GM12878 (cell line): Measurements from ENCODE around the gene KIF22. TPM values are rescaled to one million over a fixed set of nuclear protein-coding genes. Genes with fewer than 3 reads are reported as not detected.
A peak's percentile ranks its signal among the peaks of the same experiment; 100 is the strongest.

Experiments
- ATF7 ChIP-seq: fragments of 450-650 bp; IDR thresholded peaks from 2 replicates; pipeline ENCODE4 v1.6.1; 2016; ENCODE audit warnings: low read depth, mild to moderate bottlenecking
- CUX1 ChIP-seq: IDR thresholded peaks from 2 replicates; pipeline ENCODE4 v1.6.1; 2012; ENCODE audit warnings: improper control_type of control experiment, low read depth, low read length; ENCODE audit not compliant: insufficient replicate concordance
- EED ChIP-seq: sonication (generic); IDR thresholded peaks from 2 replicates; pipeline ENCODE4 v1.6.1; 2016; ENCODE audit warnings: antibody characterized with exemption, low read depth
- EP300 ChIP-seq, 2 experiments: fragments of 150-350 bp in 1 of 2; IDR thresholded peaks; 2 replicates each; pipeline ENCODE4 v1.6.1; 2011 to 2012; ENCODE audit warnings: low read depth in 2 of 2, low read length in 2 of 2, borderline replicate concordance in 1 of 2, improper control_type of control experiment in 1 of 2, inconsistent platforms in 1 of 2; ENCODE audit not compliant: control insufficient read depth in 1 of 2
- ETV6 ChIP-seq, 2 experiments: fragments of 450-650 bp in 1 of 2; IDR thresholded peaks in 1 of 2; conservative IDR thresholded peaks in 1 of 2; 2 replicates each; pipeline ENCODE4 v1.6.1; 2014; ENCODE audit warnings: antibody characterized with exemption in 1 of 2, borderline replicate concordance in 1 of 2, low read depth in 1 of 2, mild to moderate bottlenecking in 1 of 2, moderate library complexity in 1 of 2
- IKZF1 ChIP-seq: fragments of 450-650 bp; conservative IDR thresholded peaks from 2 replicates; pipeline ENCODE4 v1.6.1; 2017; ENCODE audit warnings: antibody characterized with exemption, mild to moderate bottlenecking
- IRF4 ChIP-seq: IDR thresholded peaks from 2 replicates; pipeline ENCODE4 v1.6.1; 2011; ENCODE audit warnings: low read depth, low read length
- JUND ChIP-seq: IDR thresholded peaks from 2 replicates; pipeline ENCODE4 v1.6.1; 2012; ENCODE audit warnings: low read depth, mild to moderate bottlenecking, low read length, improper control_type of control experiment, moderate library complexity
- KDM1A ChIP-seq: fragments of 200-600 bp; sonication (generic); IDR thresholded peaks from 2 replicates; pipeline ENCODE4 v1.6.1; 2016; ENCODE audit warnings: borderline replicate concordance
- MLLT1 ChIP-seq: fragments of 450-650 bp; IDR thresholded peaks from 2 replicates; pipeline ENCODE4 v1.6.1; 2016; ENCODE audit warnings: mild to moderate bottlenecking
- NR2C1 ChIP-seq: fragments of 450-650 bp; IDR thresholded peaks from 2 replicates; pipeline ENCODE4 v1.6.1; 2017; ENCODE audit warnings: antibody characterized with exemption, mild to moderate bottlenecking, moderate library complexity
- NR2F1 ChIP-seq: fragments of 450-650 bp; conservative IDR thresholded peaks from 2 replicates; pipeline ENCODE4 v1.6.1; 2017; ENCODE audit warnings: mild to moderate bottlenecking
- PAX8 ChIP-seq: fragments of 450-650 bp; IDR thresholded peaks from 2 replicates; pipeline ENCODE4 v1.6.1; 2017; ENCODE audit warnings: mild to moderate bottlenecking, moderate library complexity
- POLR2AphosphoS5 ChIP-seq: IDR thresholded peaks from 2 replicates; pipeline ENCODE4 v1.6.1; 2011; ENCODE audit warnings: mild to moderate bottlenecking, low read length, inconsistent platforms
- SRF ChIP-seq, 2 experiments: IDR thresholded peaks; 2 replicates each; pipeline ENCODE4 v1.6.1; 2011; ENCODE audit warnings: low read depth in 2 of 2, low read length in 2 of 2, mild to moderate bottlenecking in 1 of 2, moderate library complexity in 1 of 2
- TAF1 ChIP-seq: IDR thresholded peaks from 2 replicates; pipeline ENCODE4 v1.6.1; 2011; ENCODE audit warnings: mild to moderate bottlenecking, low read depth, low read length, borderline replicate concordance
- USF2 ChIP-seq: IDR thresholded peaks from 2 replicates; pipeline ENCODE4 v1.6.1; 2011; ENCODE audit warnings: low read depth, low read length, improper control_type of control experiment, borderline replicate concordance
- WRNIP1 ChIP-seq: IDR thresholded peaks from 2 replicates; pipeline ENCODE4 v1.6.1; 2011; ENCODE audit warnings: low read depth, low read length, improper control_type of control experiment, borderline replicate concordance
- ZBTB11 ChIP-seq: fragments of 450-650 bp; formaldehyde crosslinking; IDR thresholded peaks from 2 replicates; pipeline ENCODE4 v1.5.0; 2022; ENCODE audit warnings: mild to moderate bottlenecking, missing genetic modification characterization
- ZSCAN29 ChIP-seq: fragments of 450-650 bp; IDR thresholded peaks from 2 replicates; pipeline ENCODE4 v1.6.1; 2017; ENCODE audit warnings: mild to moderate bottlenecking, moderate library complexity
- polyA plus RNA-seq, 11 experiments: library from polyadenylated mRNA; depleted of rRNA in 4 of 11; unstranded in 6 of 11; stranded (reverse) in 5 of 11; fragments of >200 nt; fragmentation: Nextera tagmentation in 4 of 11; fragmentation: Illumina TruSeq in 1 of 11; extraction: Ambion mirVana in 4 of 11; extraction: Trizol in 1 of 11; gene quantifications; 1 replicate in 1 of 11; 2 replicates in 10 of 11; pipeline versions ENCODE4 v1.2.1 to v1.2.3, GENCODE V29; 2011 to 2016; ENCODE audit warnings: inconsistent platforms in 2 of 11, missing spikeins in 2 of 11, low read depth in 1 of 11
- total RNA-seq, 4 experiments: library from RNA; depleted of rRNA in 3 of 4; stranded (reverse); fragments of >200 nt in 3 of 4; fragmentation: Illumina TruSeq in 1 of 4; extraction: Trizol in 1 of 4; gene quantifications; 2 replicates each; pipeline versions ENCODE4 v1.2.1 to v1.2.3, GENCODE V29; 2013 to 2021

The KIF22 gene
- total and polyA plus RNA-seq, 10 of the 15 experiments (the other 5 are each of a cell fraction or from before 2014, with no cell fraction given): 7.6 to 158 (median 132) TPM

- TF ChIP-seq MLLT1 (no peak), WRNIP1 (no peak), ETV6 (conservative IDR thresholded peaks at IDR 0.05 in 1 of 2, IDR thresholded peaks at IDR 0.05 in 1 of 2; ENCODE audit: borderline replicate concordance in 1 of 2, low read depth in 1 of 2) (no peak), NR2F1 (no peak), PAX8 (no peak), JUND (no peak), ZSCAN29 (no peak), USF2 (no peak), ATF7 (no peak), POLR2AphosphoS5 (no peak), EED (no peak), EP300 (IDR thresholded peaks at IDR 0.05; ENCODE audit: borderline replicate concordance in 1 of 2, control insufficient read depth in 1 of 2, low read depth in 2 of 2, low read length in 2 of 2) (no peak), ZBTB11 (CRISPR knock-in tag) (no peak), SRF (IDR thresholded peaks at IDR 0.05; ENCODE audit: low read depth in 2 of 2, low read length in 2 of 2) (no peak), NR2C1 (no peak), TAF1 (no peak), KDM1A (no peak), IKZF1 (peak; percentile 48; the same call in 1 of the 2 replicates), CUX1 (no peak), IRF4 (0 out of 2 replicates have a peak, but pooled peaks have one; percentile 30)
Observed at GRCh38 chr16:29784901-29785500, 5.5 kb upstream of the KIF22 start (continued).
